Activated CD4-positive, CD25-positive, alpha-beta regulatory T cell treated with anti-CD3 and anti-CD28 coated beads, Interleukin-2, amount 50 U/mL, for 72 hours (primary cell): ENCODE results near the gene PPP6R1.

Experiments used
- DNase-seq: peaks from one replicate; pipeline ENCODE4 v3.0.0; 2021

Gene PPP6R1

GRCh38 chr19:55257461-55258420 lies 1.1 kb downstream of the PPP6R1 start:
- no peak for DNase-seq

- no peak for DNase-seq
Observed at GRCh38 chr19:55256562-55257460, 2.0 kb downstream of the PPP6R1 start.

GRCh38 chr19:55255618-55256423 lies 3.0 kb downstream of the PPP6R1 start:
- peak; percentile 60 for DNase-seq

- no peak for DNase-seq
Observed at GRCh38 chr19:55254625-55254977, 4.2 kb downstream of the PPP6R1 start.

- DNase-seq: peak; percentile 57
Observed at GRCh38 chr19:55253842-55254624, 4.8 kb downstream of the PPP6R1 start.

GRCh38 chr19:55252760-55253663 lies 5.8 kb downstream of the PPP6R1 start:
- no peak for DNase-seq

- DNase-seq: no peak
Observed at GRCh38 chr19:55251341-55252081, 7.3 kb downstream of the PPP6R1 start.

- DNase-seq: no peak
Observed at GRCh38 chr19:55250262-55251036, 8.4 kb downstream of the PPP6R1 start.

- no peak for DNase-seq
Observed at GRCh38 chr19:55249841-55250240, 9.0 kb downstream of the PPP6R1 start.

- DNase-seq: no peak
Observed at GRCh38 chr19:55248704-55249103, 10.1 kb downstream of the PPP6R1 start.

- DNase-seq: no peak
Observed at GRCh38 chr19:55248166-55248675, 10.6 kb downstream of the PPP6R1 start.

GRCh38 chr19:55247621-55248099 lies 11.2 kb downstream of the PPP6R1 start:
- no peak for DNase-seq

- no peak for DNase-seq
Observed at GRCh38 chr19:55246462-55247451, 12.1 kb downstream of the PPP6R1 start.

GRCh38 chr19:55245236-55245904 lies 13.4 kb downstream of the PPP6R1 start:
- no peak for DNase-seq

GRCh38 chr19:55244004-55244680 lies 14.7 kb downstream of the PPP6R1 start:
- no peak for DNase-seq

GRCh38 chr19:55242517-55242916 lies 16.3 kb downstream of the PPP6R1 start:
- DNase-seq: no peak
